T-helper 1 cell treated with Interleukin-12 subunit alpha and Interleukin-12 subunit beta and Interleukin-4 antibody, amounts not matched to agents 30 μg/mL and 1 μg/mL, for 36 hours (primary cell): ENCODE data around the gene CYP3A4.
"Not testable (repeated sequence)": the region's sequence is repeated elsewhere in the genome, so short reads cannot be mapped to it uniquely, and the experiment has no call there.

Experiments used
- H3K27ac Mint-ChIP-seq: one replicate; pipeline ENCODE4 v1.8.0; 2021; ENCODE audit warnings: mild to moderate bottlenecking, mixed read lengths
- H3K27me3 Mint-ChIP-seq: one replicate; pipeline ENCODE4 v1.8.0; 2021; ENCODE audit warnings: low read depth, mixed read lengths
- H3K36me3 Mint-ChIP-seq: one replicate; pipeline ENCODE4 v1.8.0; 2021; ENCODE audit warnings: low read depth, mixed read lengths
- H3K4me1 Mint-ChIP-seq: one replicate; pipeline ENCODE4 v1.8.0; 2021; ENCODE audit warnings: low read depth, mixed read lengths
- H3K4me3 Mint-ChIP-seq: one replicate; pipeline ENCODE4 v1.8.0; 2021; ENCODE audit warnings: mild to moderate bottlenecking, moderate library complexity, mixed read lengths
- H3K9me3 Mint-ChIP-seq: one replicate; pipeline ENCODE4 v1.8.0; 2021; ENCODE audit warnings: mixed read lengths

The CYP3A4 gene

GRCh38 chr7:99805641-99806040 lies 21.7 kb upstream of the CYP3A4 start:
- Mint-ChIP-seq H3K27me3 (peaks cover 42% of the 10 kb centered on the region), H3K4me1 (no peaks in the 10 kb centered on the region), H3K4me3 (no peak overlapping the region), H3K27ac (no peak overlapping the region), H3K9me3 (peaks cover 13% of the 10 kb centered on the region), H3K36me3 (no peaks in the 10 kb centered on the region)

GRCh38 chr7:99803118-99803517 lies 19.1 kb upstream of the CYP3A4 start:
- H3K27ac Mint-ChIP-seq, H3K4me1 Mint-ChIP-seq, H3K9me3 Mint-ChIP-seq, H3K36me3 Mint-ChIP-seq, H3K4me3 Mint-ChIP-seq: not testable (repeated sequence)
- H3K27me3 Mint-ChIP-seq: peaks cover 47% of the 10 kb centered on the region

GRCh38 chr7:99801407-99801806 lies 17.4 kb upstream of the CYP3A4 start:
- not testable (repeated sequence) for H3K36me3 Mint-ChIP-seq, H3K9me3 Mint-ChIP-seq, H3K4me1 Mint-ChIP-seq, H3K27ac Mint-ChIP-seq, H3K4me3 Mint-ChIP-seq
- peaks cover 42% of the 10 kb centered on the region for H3K27me3 Mint-ChIP-seq

- no peaks in the 10 kb centered on the region for H3K4me1 Mint-ChIP-seq
- H3K27ac Mint-ChIP-seq: no peak overlapping the region
- no peaks in the 10 kb centered on the region for H3K36me3 Mint-ChIP-seq
- H3K27me3 Mint-ChIP-seq: peaks cover 23% of the 10 kb centered on the region
- H3K9me3 Mint-ChIP-seq: no peaks in the 10 kb centered on the region
- H3K4me3 Mint-ChIP-seq: no peak overlapping the region
These were observed 15.0 kb upstream of the CYP3A4 start for GRCh38 chr7:99798972-99799371.

GRCh38 chr7:99795864-99796263 lies 11.9 kb upstream of the CYP3A4 start:
- not testable (repeated sequence) for H3K27me3 Mint-ChIP-seq, H3K36me3 Mint-ChIP-seq, H3K4me1 Mint-ChIP-seq, H3K9me3 Mint-ChIP-seq, H3K27ac Mint-ChIP-seq, H3K4me3 Mint-ChIP-seq

- Mint-ChIP-seq H3K9me3 (no peaks in the 10 kb centered on the region), H3K4me1 (no peaks in the 10 kb centered on the region), H3K4me3 (no peak overlapping the region), H3K27ac (no peak overlapping the region), H3K27me3 (no peaks in the 10 kb centered on the region), H3K36me3 (no peaks in the 10 kb centered on the region)
These were observed 10.9 kb upstream of the CYP3A4 start for GRCh38 chr7:99794585-99795502.

GRCh38 chr7:99793443-99793842 lies 9.5 kb upstream of the CYP3A4 start:
- Mint-ChIP-seq H3K4me1 (peaks cover 3% of the 10 kb centered on the region), H3K27ac (no peak overlapping the region), H3K4me3 (no peak overlapping the region), H3K27me3 (no peaks in the 10 kb centered on the region), H3K9me3 (no peaks in the 10 kb centered on the region), H3K36me3 (no peaks in the 10 kb centered on the region)

- H3K4me3 Mint-ChIP-seq: no peak overlapping the region
- peaks cover 7% of the 10 kb centered on the region for H3K4me1 Mint-ChIP-seq
- H3K27ac Mint-ChIP-seq: no peak overlapping the region
- H3K36me3 Mint-ChIP-seq: no peaks in the 10 kb centered on the region
- H3K27me3 Mint-ChIP-seq: no peaks in the 10 kb centered on the region
- H3K9me3 Mint-ChIP-seq: no peaks in the 10 kb centered on the region
These were observed 9.0 kb upstream of the CYP3A4 start for GRCh38 chr7:99792967-99793366.

- no peak overlapping the region for H3K27ac Mint-ChIP-seq
- H3K27me3 Mint-ChIP-seq: no peaks in the 10 kb centered on the region
- peaks cover 7% of the 10 kb centered on the region for H3K4me1 Mint-ChIP-seq
- H3K4me3 Mint-ChIP-seq: no peak overlapping the region
- no peaks in the 10 kb centered on the region for H3K9me3 Mint-ChIP-seq
- H3K36me3 Mint-ChIP-seq: no peaks in the 10 kb centered on the region
These were observed 7.8 kb upstream of the CYP3A4 start for GRCh38 chr7:99791667-99792369.

GRCh38 chr7:99791021-99791420 lies 7.0 kb upstream of the CYP3A4 start:
- Mint-ChIP-seq H3K4me3 (no peak overlapping the region), H3K36me3 (no peaks in the 10 kb centered on the region), H3K27me3 (no peaks in the 10 kb centered on the region), H3K27ac (no peak overlapping the region), H3K9me3 (no peaks in the 10 kb centered on the region), H3K4me1 (peaks cover 7% of the 10 kb centered on the region)

GRCh38 chr7:99790407-99790806 lies 6.4 kb upstream of the CYP3A4 start:
- Mint-ChIP-seq H3K4me3 (no peak overlapping the region), H3K9me3 (no peaks in the 10 kb centered on the region), H3K36me3 (no peaks in the 10 kb centered on the region), H3K27ac (no peak overlapping the region), H3K4me1 (peaks cover 7% of the 10 kb centered on the region), H3K27me3 (no peaks in the 10 kb centered on the region)

GRCh38 chr7:99789441-99790070 lies 5.6 kb upstream of the CYP3A4 start:
- Mint-ChIP-seq H3K27me3 (no peaks in the 10 kb centered on the region), H3K27ac (no peak overlapping the region), H3K4me1 (peaks cover 7% of the 10 kb centered on the region), H3K9me3 (no peaks in the 10 kb centered on the region), H3K4me3 (no peak overlapping the region), H3K36me3 (no peaks in the 10 kb centered on the region)

GRCh38 chr7:99788554-99788953 lies 4.6 kb upstream of the CYP3A4 start:
- Mint-ChIP-seq H3K4me1 (peaks cover 7% of the 10 kb centered on the region), H3K4me3 (no peak overlapping the region), H3K36me3 (no peaks in the 10 kb centered on the region), H3K9me3 (no peaks in the 10 kb centered on the region), H3K27ac (no peak overlapping the region), H3K27me3 (no peaks in the 10 kb centered on the region)

- Mint-ChIP-seq H3K4me1 (peaks cover 7% of the 10 kb centered on the region), H3K27ac (no peak overlapping the region), H3K9me3 (no peaks in the 10 kb centered on the region), H3K27me3 (no peaks in the 10 kb centered on the region), H3K36me3 (no peaks in the 10 kb centered on the region), H3K4me3 (no peak overlapping the region)
These were observed 2.8 kb upstream of the CYP3A4 start for GRCh38 chr7:99786726-99787335.
